Activated CD8-positive, alpha-beta memory T cell treated with anti-CD3 and anti-CD28 coated beads, Interleukin-2, amount 50 U/mL, for 48 hours (primary cell): ENCODE results near the gene XPR1.
A peak's percentile ranks its signal among the peaks of the same experiment; 100 is the strongest.

Experiments used
- DNase-seq: peaks from one replicate; pipeline ENCODE4 v3.0.0-alpha.2; 2020

Gene XPR1

DNA sequence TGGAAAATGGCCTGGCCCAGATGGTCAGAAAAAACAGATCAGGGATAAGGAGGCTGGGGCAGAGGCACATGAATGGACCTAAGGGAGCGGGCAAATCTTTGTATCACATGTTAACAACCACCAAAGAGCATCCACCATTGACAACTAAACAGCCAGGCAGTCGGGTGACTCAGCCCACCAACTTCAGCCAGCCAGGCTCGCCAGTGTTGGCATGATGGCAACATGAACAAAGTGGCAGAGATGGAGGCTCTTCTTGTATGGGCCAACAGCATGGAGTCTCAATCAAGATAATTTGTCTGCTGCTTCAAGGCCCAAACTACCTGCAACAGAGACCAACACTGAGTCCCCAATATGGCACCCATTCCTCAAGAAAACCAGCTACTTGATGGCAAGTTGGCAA is 264.3 kb downstream of the XPR1 start:
- DNase-seq, result no peak

DNA sequence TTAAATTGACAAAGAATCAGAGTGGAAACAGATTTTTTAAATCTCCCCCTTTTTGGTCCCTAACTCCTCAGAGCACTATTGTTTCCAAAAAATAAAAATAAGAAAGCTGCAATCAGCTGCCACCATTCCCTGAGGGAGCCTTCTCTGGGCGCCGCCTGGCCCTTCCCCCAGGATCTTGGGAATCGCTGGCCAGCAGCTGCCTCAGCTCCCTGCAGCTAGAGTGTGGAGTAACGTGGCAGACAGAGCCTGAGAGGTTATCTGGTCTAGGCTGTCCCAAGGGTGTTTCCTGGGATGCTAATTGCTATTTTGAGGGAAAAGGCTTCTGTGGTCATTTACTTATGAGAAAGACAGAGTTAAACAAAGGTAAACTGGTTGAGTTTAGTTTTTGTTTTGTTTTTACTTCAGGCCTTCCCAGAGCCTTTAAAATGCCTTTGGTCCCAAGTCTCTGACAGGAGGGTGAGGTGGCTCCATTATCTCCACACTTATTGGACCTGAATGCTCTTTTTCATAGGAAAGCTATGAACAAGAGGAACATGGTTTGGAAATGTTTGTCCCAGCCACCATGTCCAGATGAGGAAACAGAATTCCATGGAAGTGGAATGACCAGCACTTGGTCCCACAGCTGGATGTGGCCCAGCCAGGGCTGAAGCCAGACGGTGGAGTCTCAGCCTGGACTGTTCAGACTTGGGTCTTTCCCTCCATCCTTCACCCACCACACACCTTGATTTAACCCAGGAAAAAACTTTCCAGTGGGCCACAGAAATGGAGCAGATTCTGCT is 266.8 kb downstream of the XPR1 start:
- no peak for DNase-seq

DNA sequence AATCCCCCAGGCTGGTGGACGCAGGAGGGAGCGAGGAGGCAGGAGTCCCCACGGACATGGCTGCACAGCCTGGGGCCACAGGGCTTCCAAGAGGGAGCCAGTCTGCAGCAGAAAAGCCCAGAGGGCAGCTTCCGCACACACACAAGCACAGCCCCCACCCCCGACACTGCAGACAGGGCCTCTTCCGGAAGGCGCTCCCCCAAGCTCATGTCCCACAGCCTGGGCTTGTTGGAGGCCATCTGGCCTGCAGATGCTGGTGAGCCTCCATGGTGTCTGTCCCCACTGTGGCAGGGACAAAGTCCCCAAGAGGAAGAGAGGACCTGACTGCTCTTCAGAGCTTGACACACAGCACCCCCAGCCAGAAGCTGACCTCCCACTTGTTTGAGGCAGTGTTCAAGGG is 267.4 kb downstream of the XPR1 start:
- peak; percentile 30 for DNase-seq

DNA sequence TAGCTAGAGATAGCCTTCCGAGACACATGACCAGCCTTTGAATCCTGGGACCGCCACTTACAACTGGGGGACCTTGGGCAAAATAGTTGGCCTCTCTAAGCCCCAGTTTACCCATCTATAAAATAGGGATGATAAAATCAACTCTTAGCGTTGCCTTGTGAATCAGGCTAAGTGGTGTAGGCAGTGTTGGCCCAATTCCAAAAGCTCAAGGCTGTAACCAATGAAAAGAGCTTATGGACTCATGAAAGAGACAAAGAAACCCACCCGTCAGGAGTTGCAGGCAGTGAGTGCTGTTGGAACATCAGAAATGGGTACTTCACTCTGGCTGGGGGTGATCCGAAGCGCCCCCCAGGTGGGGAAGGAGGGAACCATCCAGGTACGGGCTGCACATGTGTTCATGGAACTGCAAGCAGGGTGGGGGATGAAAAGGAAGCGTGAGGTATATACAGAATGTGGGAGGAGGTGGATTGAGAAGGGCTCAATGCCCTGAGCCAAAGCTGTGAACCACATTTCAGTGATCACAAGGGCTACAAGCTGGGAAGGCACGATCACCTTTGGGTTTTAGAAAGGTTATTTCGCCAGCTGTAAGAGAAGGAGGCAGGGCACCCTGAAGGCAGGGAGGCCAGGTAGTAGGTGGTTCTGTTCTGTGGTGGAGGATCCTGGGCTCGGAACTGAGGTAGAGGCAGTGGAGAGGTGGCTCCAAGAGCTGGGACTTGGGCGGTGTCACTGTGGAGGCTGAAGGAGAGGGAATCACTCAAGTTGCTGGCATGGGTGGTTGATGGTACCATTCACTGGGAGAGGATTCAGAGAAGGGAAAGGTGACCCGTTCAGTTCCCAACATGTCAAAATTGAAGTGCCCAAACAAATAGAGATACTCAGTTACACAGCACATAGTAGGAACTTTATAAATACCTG is 269.5 kb downstream of the XPR1 start:
- peak; percentile 39 for DNase-seq

DNA sequence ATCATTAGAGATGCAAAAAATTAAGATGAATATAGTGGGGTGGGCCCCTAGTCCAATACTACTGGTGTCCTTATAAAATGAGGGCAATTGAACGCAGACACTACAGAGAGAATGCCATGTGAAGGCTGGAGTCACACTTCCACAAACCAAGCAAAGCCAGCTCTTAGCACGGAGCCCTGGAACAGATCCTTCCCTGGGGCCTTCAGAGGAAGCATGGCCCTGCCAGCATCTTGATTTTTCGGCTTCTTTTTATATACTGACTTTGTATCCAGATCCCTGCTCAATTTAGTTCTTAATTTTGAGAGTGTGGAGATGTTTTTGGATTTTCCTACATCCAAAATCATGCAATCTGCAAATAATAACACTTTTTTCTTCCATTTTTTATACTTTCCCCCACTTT is 270.7 kb downstream of the XPR1 start:
- no peak for DNase-seq

DNA sequence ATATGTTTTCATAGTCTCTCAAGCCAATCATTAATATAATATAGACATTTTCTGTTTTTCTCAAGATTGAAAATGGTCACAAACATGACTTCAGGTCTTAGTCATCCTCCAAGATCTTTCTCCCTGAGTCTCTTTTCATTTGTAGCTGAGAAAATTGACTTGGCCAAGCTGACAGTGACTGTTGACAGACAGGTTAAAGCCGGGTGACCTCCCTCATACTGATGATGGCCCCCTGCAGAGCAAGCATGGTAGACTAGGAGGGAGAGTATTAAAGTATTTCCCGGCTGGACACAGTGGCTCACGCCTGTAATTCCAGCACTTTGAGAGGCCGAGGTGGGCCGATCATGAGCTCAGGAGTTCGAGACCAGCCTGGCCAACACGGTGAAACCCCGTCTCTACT is 274.1 kb downstream of the XPR1 start:
- peak; percentile 22 for DNase-seq

DNA sequence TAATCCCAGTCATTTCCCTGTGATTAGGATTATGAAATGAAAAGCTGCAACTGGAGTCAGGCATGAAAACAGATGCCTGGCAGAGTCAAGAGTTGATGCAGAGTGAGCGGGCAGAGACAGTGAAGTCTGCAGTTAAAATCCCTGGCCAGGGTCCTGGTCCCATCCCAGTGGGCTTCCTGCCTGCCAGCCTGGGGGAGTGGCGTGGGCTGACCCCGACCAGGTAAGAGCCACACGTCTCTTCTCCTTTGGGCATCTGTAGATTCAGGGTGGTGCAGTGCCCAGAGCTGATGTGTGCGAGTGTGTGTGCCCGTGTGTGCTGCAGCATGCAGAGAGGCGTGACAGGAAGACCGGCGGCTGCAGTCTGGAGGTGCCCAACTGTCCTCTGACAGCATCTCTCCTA is 274.7 kb downstream of the XPR1 start:
- DNase-seq, result peak; percentile 26

DNA sequence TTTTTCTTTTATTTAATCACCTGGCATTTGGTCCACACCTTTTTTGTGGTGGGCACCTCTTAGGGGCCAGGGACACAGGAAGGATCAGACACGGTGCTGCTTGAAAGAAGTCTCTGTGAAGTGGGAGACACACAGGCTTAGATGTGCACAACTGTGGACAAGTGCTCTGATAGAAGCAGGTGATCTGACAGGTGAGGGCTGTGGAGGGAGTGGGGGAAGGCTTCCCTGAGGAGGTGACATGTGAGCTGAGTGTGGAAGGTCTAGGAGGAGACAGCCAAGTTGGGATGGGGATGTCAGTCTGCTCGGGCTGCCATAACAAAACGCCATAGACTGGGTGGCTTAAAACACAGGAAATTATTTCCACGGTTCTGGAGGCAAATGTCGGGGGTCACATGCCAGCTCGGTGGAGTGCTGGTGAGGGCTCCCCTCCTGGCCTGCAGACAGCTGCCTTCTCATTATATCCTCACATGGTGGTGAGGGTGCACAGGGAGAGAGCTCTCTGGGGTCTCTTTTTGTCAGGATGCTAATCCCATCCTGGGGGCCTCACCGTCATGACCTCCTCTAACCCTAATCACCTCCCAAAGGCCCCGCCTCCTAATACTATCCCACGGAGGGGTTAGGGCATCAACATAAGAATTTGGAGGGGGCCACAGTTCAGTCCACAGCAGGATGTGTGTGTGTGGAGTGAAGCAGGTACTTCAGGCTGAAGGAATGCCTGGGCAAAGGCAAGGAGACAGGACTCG is 275.7 kb downstream of the XPR1 start:
- peak; percentile 30 for DNase-seq

DNA sequence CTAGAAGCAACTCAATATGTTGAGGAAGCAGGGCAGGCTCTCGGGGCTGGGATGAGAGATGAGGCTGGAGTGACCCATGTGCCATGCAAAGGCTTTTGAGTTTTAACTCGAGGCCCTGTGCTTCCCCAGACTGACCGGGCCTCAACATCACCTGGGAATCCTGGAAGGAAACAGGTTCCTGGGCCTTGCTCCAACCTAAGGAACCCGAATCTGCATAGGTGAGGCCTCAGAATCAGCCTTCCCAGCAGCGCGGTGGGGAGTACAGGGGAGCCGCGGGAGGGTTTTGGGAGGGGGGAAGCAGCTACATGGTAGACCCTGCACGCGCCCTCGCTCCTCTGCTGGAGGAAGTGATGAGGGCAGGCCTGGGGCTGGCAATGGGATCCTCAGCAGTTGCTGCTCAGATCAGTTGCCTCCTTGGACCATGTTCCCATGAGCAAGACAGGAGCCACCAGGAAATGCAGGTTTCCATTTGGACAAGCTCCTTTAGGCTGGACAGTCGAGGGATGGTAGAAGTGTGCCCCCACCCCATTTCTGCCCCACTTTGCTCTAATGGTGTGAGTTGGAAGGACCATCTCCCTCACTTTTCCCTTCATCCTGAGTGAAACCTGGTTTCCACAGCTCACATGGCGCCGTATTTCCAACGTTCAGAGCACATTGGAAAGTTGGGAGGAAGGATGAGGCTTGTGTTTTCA is 276.4 kb downstream of the XPR1 start:
- peak; percentile 45 for DNase-seq

DNA sequence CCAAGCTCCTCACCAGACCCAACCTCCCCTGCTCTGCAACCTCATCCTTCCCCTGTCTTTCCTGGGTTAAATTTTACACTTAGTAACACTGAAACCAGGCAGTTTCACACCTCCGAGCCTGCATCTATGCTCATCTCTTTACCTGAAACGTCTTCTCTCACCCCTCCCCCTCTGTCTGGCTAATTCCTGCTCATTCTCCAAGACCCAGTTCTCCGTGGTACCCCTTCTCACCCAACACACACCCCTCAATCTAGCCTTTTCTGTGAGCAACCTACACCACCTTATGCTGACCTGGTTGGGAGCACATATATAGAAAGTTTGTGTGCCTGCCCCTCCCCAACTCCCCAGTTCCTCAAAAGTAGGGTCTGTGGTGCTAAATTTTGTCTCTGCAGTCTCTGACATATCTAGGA is 277.2 kb downstream of the XPR1 start:
- peak; percentile 42 for DNase-seq

DNA sequence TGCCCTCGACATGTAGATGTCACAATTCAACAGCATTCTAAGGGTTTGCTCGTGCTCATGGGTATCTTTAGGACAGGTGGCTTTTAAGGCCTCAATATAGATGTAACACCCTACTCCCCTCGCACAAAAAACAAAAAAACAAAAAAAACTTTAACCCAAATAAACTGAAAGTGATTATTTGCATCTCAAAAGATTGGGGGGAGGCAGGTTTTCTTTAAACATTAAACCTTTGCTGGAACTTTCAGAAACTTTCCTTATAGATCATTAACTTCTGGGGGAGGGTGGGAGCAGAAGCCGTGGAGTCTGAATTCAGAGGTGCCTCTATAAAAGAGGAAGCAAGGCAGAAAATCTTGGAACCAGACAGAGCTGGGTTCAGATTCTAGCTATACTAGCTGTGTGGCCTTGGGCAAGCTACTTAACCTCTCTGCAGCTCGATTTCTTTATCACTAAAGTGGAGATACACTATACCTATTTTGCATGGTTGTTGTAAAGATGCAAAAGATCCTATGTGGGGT is 277.7 kb downstream of the XPR1 start:
- no peak for DNase-seq

DNA sequence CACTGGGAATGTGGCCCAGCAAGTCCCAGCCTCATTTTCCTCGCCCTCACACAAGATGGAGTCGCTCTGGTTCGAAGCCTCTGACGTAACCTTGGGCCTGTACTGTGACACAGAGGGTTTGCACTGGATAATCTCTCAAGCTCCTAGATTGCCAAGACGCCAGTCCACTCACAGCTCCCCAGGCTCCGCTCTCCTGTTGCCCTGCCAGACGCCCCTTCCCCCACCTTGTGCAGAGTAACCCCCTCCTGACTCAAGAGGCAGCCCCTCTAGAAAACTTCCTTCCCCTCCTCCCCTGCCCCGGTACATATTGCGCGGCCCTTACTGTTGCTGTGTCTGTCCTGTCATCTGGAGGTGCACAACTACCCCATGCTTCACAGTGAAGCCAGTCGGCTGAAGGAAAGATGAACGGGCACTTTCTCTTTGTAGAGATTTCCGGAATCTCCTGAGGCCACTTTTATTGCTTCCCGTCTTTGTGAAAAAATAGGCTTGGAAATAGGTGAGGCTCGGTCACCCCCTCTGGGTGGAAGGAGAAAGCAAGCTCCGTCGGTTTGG is 279.9 kb downstream of the XPR1 start:
- DNase-seq, result peak; percentile 49

DNA sequence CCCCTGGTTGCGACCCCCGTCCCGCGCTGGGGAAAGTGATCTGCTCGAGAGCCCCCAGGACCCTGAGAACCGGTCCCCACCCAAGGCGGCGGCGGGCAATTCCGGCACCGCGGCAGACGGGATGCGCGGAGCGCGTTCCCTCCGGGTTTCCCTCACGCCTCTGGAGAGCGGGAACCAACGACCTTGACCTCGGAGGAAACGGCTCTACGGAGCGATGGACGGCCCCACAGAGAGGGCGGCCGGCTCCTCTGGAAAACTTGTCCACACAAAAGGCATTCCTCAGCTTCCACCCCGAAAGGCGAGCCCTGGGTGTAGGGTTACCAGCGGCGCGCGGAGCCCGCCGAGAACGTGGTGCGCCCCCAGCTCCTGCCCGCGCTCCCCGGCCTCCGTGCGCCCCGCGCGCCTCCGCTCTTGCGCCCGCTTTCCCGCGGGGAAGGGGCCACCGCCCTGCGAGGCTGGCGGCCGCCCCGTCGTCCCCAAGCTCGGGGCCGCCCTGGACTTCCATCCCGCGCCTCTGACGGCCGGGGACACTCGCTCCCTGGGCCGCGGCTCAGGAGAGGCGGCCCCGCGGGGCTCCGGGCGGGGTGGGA is 280.5 kb downstream of the XPR1 start:
- peak; percentile 53 for DNase-seq

DNA sequence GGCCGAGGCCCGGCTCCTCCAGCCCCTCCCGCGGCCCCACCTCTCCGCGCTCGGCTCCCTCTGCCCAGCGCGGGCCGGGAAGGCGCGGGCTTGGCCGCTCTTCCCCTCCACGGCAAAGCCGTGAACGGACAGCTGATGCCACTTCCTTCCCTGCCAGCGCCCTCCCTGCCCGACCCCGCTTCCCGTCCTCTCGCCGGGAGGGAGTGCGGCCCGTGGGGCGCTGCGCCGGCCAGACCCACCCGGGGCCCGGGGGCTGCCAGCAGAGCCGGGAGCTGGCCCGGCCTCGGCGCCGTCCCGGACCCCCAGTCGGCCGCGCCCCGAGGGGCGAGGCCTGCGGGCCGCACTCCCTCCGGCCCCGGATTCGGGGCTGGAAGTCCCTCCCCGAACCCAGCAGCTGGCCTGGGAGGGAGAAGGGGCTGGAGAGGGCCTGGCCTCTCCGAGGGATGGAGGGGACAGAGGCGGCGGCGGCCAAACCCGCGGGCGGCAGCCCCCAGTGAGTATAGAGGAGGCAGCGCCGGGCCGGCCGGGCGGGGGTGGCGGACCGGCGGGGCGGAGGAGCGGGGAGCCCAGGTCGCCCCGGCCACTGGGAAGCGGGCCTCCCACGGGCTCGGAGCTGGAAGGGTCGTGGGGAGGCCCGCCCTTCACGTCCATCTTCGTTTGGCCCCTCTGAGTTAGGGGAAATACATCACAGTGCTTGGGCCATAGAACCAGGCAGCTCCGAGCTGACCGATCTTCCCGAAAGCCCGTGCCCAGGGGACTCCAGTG is 281.2 kb downstream of the XPR1 start, which contains the start of gene KIAA1614:
TSS of gene KIAA1614 (plus strand) at position 97 of the 765 bp plus-strand sequence. CDS start at position 444, 347 bp downstream.
- no peak for DNase-seq

DNA sequence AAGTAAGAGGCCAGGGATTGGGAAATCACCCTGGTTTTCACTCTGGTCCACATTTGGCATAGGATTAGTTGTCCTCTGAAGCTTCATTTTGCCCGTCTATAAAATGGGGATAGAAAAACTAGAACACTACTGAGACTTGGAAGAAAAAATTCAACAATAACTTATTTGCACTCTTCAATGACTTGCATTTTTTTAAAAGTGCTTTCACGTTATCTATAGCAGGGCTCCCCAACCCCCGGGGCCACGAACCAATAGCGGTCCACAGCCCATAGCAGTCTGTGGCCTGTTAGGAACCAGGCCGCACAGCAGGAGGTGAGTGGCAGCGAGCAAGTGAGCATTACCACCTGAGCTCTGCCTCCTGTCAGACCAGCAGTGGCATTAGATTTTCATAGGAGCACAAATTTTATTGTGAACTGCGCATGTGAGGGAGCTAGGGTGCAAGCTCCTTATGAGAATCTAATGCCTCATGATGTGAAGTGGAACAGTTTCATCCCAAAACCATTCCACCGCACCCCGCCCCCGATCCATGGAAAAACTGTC is 283.7 kb downstream of the XPR1 start:
- no peak for DNase-seq

DNA sequence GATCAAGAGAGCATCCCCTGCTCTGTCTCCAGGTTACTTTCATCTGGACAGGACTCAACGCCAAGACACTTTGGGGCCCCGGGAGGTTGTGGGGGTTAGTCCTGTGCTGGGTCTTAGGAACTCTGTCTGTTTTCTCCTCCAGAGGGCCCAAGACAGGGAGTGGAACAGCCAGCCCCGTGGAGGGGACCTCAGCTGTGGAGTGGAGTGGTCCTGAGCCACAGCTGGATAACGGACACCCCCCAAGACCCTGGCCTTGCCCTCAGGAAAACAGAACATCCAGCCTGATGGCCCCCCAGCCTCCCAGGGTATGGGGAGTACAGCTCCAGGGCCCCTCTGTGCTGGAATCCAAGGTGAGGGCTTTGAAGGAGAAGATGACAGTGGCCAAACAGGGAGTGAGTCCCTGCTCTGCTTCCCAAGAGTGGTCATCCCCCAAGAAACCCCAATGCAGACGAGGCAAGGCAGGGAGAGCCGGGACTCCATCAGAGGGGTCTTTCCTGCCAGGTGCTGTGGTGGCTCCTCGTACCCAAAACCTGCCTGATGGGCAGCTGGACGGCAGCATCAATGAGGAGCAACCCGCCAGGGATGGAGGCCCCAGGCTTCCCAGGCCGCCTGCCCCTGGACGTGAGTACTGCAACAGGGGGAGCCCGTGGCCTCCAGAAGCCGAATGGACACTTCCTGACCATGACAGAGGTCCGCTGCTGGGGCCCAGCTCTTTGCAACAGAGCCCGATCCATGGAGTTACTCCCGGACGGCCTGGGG is 284.4 kb downstream of the XPR1 start:
- no peak for DNase-seq

DNA sequence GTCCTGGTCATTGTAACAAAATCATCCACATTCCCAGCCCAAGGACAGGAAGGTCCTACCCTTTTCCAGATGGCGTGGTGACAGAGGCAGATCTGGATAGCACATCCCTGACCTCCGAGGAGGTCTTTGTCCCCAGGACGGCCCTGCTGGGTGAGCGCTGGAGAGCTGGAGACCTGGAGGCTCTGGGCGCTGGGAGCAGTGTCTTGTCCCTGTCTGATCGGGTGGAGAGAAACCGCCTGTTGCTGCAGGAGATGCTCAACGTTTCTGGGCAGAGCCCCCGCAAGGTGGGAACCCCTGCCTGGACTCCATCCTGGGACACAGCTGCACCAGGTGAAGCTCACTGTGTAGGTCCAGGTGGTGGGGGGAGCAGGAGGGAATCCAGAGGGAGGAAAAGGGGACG is 284.9 kb downstream of the XPR1 start:
- DNase-seq, result no peak

DNA sequence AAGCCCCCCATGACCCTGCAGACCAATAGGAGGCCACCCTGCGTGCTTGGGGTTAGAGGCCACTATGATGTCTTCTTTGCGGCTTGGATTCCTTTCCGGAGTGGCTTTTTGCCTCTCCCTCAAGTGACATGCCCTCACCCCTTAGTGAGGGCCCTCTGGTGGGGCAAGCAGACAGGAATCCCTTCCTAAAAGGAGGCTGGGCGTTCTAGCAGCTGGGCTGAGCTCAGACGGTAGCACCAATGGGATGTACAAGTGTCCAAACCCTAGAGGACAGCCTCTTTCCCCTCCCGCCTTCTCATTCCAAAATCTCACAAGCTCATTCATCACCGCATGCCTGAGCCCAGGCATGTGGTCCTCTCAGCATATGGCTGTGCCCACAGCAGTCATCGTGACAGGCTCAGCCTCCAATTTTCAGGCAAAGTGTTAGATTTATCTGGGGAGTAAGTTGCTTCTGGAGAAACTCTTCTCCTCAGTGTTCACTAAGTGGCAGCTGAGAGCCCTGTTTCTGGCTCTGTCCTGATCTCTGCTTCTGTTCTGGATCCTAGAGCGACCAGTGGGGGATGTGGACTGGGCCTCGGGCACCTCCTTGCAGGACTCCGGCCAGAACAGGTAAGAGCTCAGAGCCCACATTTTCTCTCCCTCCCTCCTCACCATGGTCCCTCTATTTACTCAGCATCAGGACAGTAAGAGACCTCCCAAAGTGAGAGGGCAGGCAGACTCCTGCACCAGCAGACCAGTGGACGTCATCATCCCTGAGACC is 285.7 kb downstream of the XPR1 start:
- DNase-seq, result no peak

DNA sequence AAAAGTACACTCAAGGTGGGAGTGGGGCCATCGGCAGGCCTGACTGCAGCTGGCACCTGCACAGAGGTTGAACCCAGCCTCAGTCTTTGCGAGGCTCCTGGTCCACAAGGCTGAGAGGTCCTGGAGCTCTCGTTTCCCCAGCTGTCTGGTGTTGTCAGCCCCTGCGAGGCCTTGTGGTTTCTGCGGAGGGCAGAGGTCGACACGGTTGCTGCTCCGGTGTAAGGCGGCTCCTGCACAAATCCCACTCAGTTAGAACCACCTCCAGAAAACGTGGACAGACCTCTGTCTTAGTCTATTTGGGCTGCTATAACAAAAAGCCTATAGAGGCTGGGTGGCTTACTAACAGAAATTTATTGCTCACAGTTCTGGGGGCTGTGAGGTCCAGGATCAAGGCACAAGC is 286.7 kb downstream of the XPR1 start:
- no peak for DNase-seq
